Progenitor cell of endocrine pancreas (in vitro differentiated cells): ENCODE results near the gene CD164L2. TPM values are rescaled to one million over a fixed set of nuclear protein-coding genes. Genes with fewer than 3 reads are reported as not detected.

Experiments used
- DNase-seq: peaks from one replicate; pipeline ENCODE4 v3.0.0; 2021; ENCODE audit warnings: low spot score; ENCODE audit not compliant: unreplicated experiment
- H3K27ac Mint-ChIP-seq: 2 replicates; pipeline ENCODE4 v1.8.0; 2021; ENCODE audit warnings: mild to moderate bottlenecking, moderate library complexity, mixed read lengths
- H3K27me3 Mint-ChIP-seq: 2 replicates; pipeline ENCODE4 v1.8.0; 2021; ENCODE audit warnings: mixed read lengths
- H3K36me3 Mint-ChIP-seq: 2 replicates; pipeline ENCODE4 v1.8.0; 2022; ENCODE audit warnings: mixed read lengths; ENCODE audit not compliant: insufficient read depth
- H3K4me1 Mint-ChIP-seq: 2 replicates; pipeline ENCODE4 v1.8.0; 2021; ENCODE audit warnings: low read depth, mixed read lengths
- H3K4me3 Mint-ChIP-seq: 2 replicates; pipeline ENCODE4 v1.8.0; 2021; ENCODE audit warnings: low read depth, mild to moderate bottlenecking, moderate library complexity, mixed read lengths
- H3K9me3 Mint-ChIP-seq: 2 replicates; pipeline ENCODE4 v1.8.0; 2021; ENCODE audit warnings: low read depth, mixed read lengths
- CTCF ChIP-seq: fragments of 200-600 bp; sonication (generic); IDR thresholded peaks from one replicate; pipeline ENCODE4 v1.5.0; 2021; ENCODE audit warnings: antibody characterized with exemption, mild to moderate bottlenecking; ENCODE audit not compliant: unreplicated experiment
- total RNA-seq: library from RNA; stranded (reverse); gene quantifications from 2 replicates; pipeline ENCODE4 v1.2.1, GENCODE V29; 2021

Gene CD164L2
- total RNA-seq, 1 donor from 2014 or later: not detected

- TF ChIP-seq CTCF: no peak
- Mint-ChIP-seq H3K27me3 (peaks cover 30% of the 10 kb centered on the region), H3K4me1 (no peaks in the 10 kb centered on the region), H3K36me3 (no peaks in the 10 kb centered on the region), H3K9me3 (no peaks in the 10 kb centered on the region), H3K27ac (no peak overlapping the region), H3K4me3 (no peak overlapping the region)
- DNase-seq: no peak
These were observed 5.2 kb downstream of the CD164L2 start for GRCh38 chr1:27377760-27378495.

GRCh38 chr1:27374362-27375086, 8.6 kb downstream of the CD164L2 start, which contains the start of gene FCN3:
Gene FCN3 (minus strand): TSS chr1:27374824. CDS start chr1:27374818, 6 bp downstream.
- DNase-seq: no peak
- Mint-ChIP-seq H3K27ac (no peak within 1 kb of the TSS), H3K4me1 (no peaks in the 10 kb centered on the region), H3K9me3 (no peaks in the 10 kb centered on the region), H3K27me3 (peaks cover 15% of the 10 kb centered on the region), H3K4me3 (no peak within 1 kb of the TSS), H3K36me3 (no peaks in the 10 kb centered on the region)
- no peak for TF ChIP-seq CTCF

- Mint-ChIP-seq H3K4me1 (no peaks in the 10 kb centered on the region), H3K36me3 (no peaks in the 10 kb centered on the region), H3K4me3 (no peak overlapping the region), H3K9me3 (no peaks in the 10 kb centered on the region), H3K27me3 (peaks cover 20% of the 10 kb centered on the region), H3K27ac (no peak overlapping the region)
- no peak for DNase-seq
- TF ChIP-seq CTCF: peak; percentile 41
These were observed 10.1 kb downstream of the CD164L2 start for GRCh38 chr1:27372808-27373690.

- TF ChIP-seq CTCF: no peak
- no peaks in the 10 kb centered on the region for H3K9me3 Mint-ChIP-seq
- H3K4me1 Mint-ChIP-seq: no peaks in the 10 kb centered on the region
- H3K27me3 Mint-ChIP-seq: peaks cover 26% of the 10 kb centered on the region
- no peak overlapping the region for H3K27ac Mint-ChIP-seq
- no peaks in the 10 kb centered on the region for H3K36me3 Mint-ChIP-seq
- H3K4me3 Mint-ChIP-seq: no peak overlapping the region
- no peak for DNase-seq
These were observed 10.9 kb downstream of the CD164L2 start for GRCh38 chr1:27372022-27372807.
